Kidney (tissue), 14 donors: Measurements from ENCODE around the gene RHBDF2. TPM values are rescaled to one million over a fixed set of nuclear protein-coding genes. Genes with fewer than 3 reads are reported as not detected.

ENCODE experiments used
- DNase-seq, 5 donors: peaks; one replicate each; pipeline ENCODE4 v3.0.0-alpha.2; 2013 to 2020
- FAIRE-seq: peaks from 2 replicates; lab custom pipeline; 2012; peaks lifted over from hg19 to GRCh38; lab: Jason Lieb, UNC
- H3K27ac ChIP-seq, 2 donors: one replicate each; pipeline ENCODE4 v1.7.0; 2013; ENCODE audit warnings: low read depth in 2 of 2, low read length in 2 of 2, inconsistent platforms in 1 of 2
- H3K27me3 ChIP-seq: one replicate; pipeline ENCODE4 v1.7.1; 2013; ENCODE audit warnings: low read length, inconsistent platforms; ENCODE audit not compliant: control insufficient read depth, insufficient read depth
- H3K36me3 ChIP-seq, 3 donors: one replicate each; pipeline versions ENCODE4 v1.7.0 to v1.7.1; 2013; ENCODE audit warnings: low read length in 3 of 3, control low read depth in 1 of 3, inconsistent platforms in 1 of 3; ENCODE audit not compliant: insufficient read depth in 3 of 3, control insufficient read depth in 2 of 3
- H3K4me1 ChIP-seq, 3 donors: one replicate each; pipeline versions ENCODE4 v1.7.0 to v1.7.1; 2013; ENCODE audit warnings: low read length in 3 of 3, inconsistent platforms in 1 of 3, low read depth in 1 of 3; ENCODE audit not compliant: control insufficient read depth in 2 of 3, insufficient read depth in 2 of 3
- H3K4me3 ChIP-seq, 3 donors: one replicate each; pipeline versions ENCODE4 v1.7.0 to v1.8.1; 2013; ENCODE audit warnings: low read length in 3 of 3, control low read depth in 1 of 3, inconsistent platforms in 1 of 3
- H3K9ac ChIP-seq, 3 donors: one replicate each; pipeline versions ENCODE4 v1.7.0 to v1.7.1; 2013; ENCODE audit warnings: low read length in 3 of 3, control low read depth in 1 of 3, inconsistent platforms in 1 of 3
- H3K9me3 ChIP-seq, 3 donors: one replicate each; pipeline versions ENCODE4 v1.7.0 to v1.7.1; 2013; ENCODE audit warnings: low read length in 3 of 3, control low read depth in 1 of 3, inconsistent platforms in 1 of 3; ENCODE audit not compliant: control insufficient read depth in 2 of 3, insufficient read depth in 1 of 3
- CTCF ChIP-seq: IDR thresholded peaks from 3 replicates; pipeline ENCODE4 v1.5.1; 2012; ENCODE audit warnings: mild to moderate bottlenecking, moderate library complexity, borderline replicate concordance; ENCODE audit not compliant: insufficient read depth; ENCODE audit errors: extremely low read depth
- intact Hi-C: fragments of 100-400 bp; cut with DNase I; formaldehyde crosslinking; loops from one replicate; pipeline ENCODE4 v1.11.1; 2022
- polyA plus RNA-seq: library from polyadenylated mRNA; stranded (reverse); fragments of 350-450 nt; fragmentation: Illumina TruSeq; extraction: RNeasy Lipid Tissue Mini Kit (QIAGEN cat#74804); gene quantifications from one replicate; pipeline ENCODE4 v1.2.3, GENCODE V29; 2014; ENCODE audit warnings: low read depth, low replicate concordance; ENCODE audit not compliant: insufficient read depth
- total RNA-seq: library from RNA; stranded (reverse); fragmentation: NEBNext Ultra II Directional; extraction: Animal tissue kit (Norgen Biotek cat#: 25700); gene quantifications from one replicate; pipeline ENCODE4 v1.2.1, GENCODE V29; 2021
- donor health status: control.
- donor health status: control.
- donor health status: control.
- donor health status: control.
- donor health status: control.
- donor health status: DM: yes; HTN: yes; CAD: no.
- donor health status: Normal renal cell carcinoma (clear cell type).

Gene RHBDF2
- total and polyA plus RNA-seq, 2 donors from 2014 or later = 6.8 to 58.6 TPM

DNA sequence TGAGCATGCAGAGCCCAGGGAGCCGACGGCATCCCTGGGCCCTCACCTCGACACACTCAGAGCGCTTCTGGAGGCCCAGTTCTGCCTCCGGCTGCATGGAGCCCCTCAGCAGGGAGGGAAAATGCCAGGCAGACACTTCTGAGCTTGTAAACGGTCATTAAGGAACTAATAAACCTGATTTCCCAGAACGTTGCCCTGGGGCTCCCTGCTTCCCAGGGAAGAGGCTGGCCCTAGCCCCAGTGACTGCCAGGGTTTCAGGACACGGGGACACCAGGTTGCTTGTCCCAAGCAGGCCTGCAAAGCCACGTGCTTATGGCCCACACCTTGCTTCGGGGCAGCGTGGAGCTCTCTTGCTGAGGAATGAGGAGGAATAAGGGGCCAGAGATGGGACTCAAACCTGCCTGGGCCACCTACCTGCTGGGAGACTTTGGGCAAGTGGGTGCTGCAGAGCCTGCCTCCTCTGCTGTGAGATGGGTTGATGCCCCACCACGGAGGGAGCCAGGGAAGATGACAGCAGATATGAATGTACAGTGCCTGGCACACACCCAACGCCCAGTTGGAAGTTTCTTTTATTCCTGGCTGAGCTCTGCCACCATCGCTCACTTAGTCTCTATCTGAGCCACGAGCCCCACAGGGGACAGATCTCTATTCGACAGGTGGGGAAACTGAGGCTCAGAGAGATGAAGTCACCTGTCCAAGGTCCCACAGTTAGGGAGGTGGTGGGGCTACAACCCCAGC is 5.4 kb downstream of the RHBDF2 start:
- Histone ChIP-seq H3K4me1 (peaks cover 0 to 45% (median 24%) of the 10 kb centered on the region in 3 donors), H3K4me3 (no peak overlapping the region), H3K9me3 (no peaks in the 10 kb centered on the region), H3K27ac (no peak overlapping the region), H3K27me3 (no peaks in the 10 kb centered on the region), H3K36me3 (no peaks in the 10 kb centered on the region), H3K9ac (no peak overlapping the region)
- no peak for FAIRE-seq
- intact Hi-C loops = no loop called here
- DNase-seq = no peak
- no peak for TF ChIP-seq CTCF

GRCh38 chr17:76493505-76494167 is 7.6 kb downstream of the RHBDF2 start:
- peak overlapping the region in 1 of 2 donors; percentile 75 for H3K27ac ChIP-seq
- no peak for TF ChIP-seq CTCF
- peak overlapping the region in 1 of 3 donors; percentile 25 for H3K4me3 ChIP-seq
- intact Hi-C loops = no loop called here
- H3K4me1 ChIP-seq = peaks cover 0 to 29% (median 14%) of the 10 kb centered on the region in 3 donors
- no peaks in the 10 kb centered on the region for H3K36me3 ChIP-seq
- no peaks in the 10 kb centered on the region for H3K27me3 ChIP-seq
- DNase-seq = no peak
- no peak for FAIRE-seq
- no peaks in the 10 kb centered on the region for H3K9me3 ChIP-seq
- no peak overlapping the region for H3K9ac ChIP-seq

DNA sequence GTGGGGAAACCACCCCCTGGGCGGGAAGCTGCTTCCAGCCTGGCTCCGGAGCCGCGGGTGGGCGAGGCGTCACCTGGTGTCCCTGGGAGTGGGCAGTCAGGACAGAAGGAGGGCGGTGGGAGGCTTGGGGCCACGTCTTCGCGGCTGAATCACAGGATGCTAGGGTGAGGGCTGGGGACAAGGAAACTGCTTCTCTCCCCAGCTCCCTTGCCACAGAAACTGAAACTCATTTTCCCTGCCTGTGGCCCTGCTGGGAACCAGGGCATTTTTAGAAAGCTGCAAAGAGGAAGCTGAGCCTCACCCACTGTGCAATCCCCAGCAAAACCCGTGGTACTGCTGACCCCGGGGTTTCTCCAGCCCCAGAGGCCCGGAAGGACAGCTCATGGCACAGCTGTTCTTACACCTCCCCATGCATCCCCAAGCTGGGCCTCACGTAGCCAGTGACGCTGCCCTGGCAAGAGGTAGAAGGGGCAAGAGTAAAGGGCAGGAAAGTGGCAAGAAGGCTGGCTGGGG is 8.2 kb downstream of the RHBDF2 start:
- intact Hi-C loops = no loop called here
- no peak for TF ChIP-seq CTCF
- Histone ChIP-seq H3K4me1 (peaks cover 0 to 24% (median 8%) of the 10 kb centered on the region in 3 donors), H3K4me3 (peak overlapping the region in 1 of 3 donors; percentile 25), H3K36me3 (no peaks in the 10 kb centered on the region), H3K27ac (peak overlapping the region; percentile 51 to 75), H3K9ac (peak overlapping the region in 2 of 3 donors; percentile 10 to 34), H3K27me3 (no peaks in the 10 kb centered on the region), H3K9me3 (no peaks in the 10 kb centered on the region)
- DNase-seq (peak in 1 of 5 donors; percentile 91), FAIRE-seq (no peak)
